ENCODE measurements around the gene COG5.
A peak's percentile ranks its signal among the peaks of the same experiment; 100 is the strongest.
"Not testable (repeated sequence)": the region's sequence is repeated elsewhere in the genome, so short reads cannot be mapped to it uniquely, and the experiment has no call there.

Gene COG5

GRCh38 chr7:107179326-107180164 is 384.2 kb downstream of the COG5 start:
- no peak for DNase-seq (ENCODE audit: low spot score)

DNA sequence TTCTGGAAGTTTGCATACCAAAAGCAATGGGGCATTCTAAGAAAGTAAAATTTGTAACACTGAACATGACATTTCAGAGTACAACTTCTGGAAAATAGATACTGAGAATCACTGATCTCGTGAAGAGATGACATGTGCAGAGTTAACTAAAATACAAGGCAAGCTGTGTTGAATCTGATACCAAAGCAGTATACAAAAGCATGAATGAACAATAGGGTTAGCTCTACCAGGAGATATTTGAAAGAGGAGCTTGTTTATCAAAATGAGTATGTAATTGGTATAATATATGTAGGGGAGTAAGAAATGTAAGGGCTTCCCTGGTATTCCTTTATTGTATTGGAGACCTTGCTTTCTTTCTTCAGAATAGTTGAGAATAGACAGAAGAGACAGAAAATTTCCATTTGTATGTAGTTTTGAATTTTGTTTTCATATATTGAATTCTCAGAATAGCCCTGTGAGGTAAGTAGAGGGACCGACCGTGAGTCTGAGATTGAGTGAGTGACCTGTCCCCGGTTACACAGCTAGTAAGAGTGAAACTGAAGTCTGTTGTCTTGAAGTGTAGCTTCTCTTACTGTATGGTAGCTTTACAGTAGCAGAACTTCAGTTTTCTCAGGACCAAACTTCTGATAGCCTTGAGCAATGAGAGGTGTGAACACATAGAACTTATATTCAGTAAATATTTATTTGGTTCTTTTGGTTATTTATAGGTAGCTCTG is 389.9 kb downstream of the COG5 start:
- no peak for DNase-seq (ENCODE audit: low spot score)

- no peak for DNase-seq (ENCODE audit: low spot score)
Measured at GRCh38 chr7:107173191-107173590, 390.5 kb downstream of the COG5 start.

DNA sequence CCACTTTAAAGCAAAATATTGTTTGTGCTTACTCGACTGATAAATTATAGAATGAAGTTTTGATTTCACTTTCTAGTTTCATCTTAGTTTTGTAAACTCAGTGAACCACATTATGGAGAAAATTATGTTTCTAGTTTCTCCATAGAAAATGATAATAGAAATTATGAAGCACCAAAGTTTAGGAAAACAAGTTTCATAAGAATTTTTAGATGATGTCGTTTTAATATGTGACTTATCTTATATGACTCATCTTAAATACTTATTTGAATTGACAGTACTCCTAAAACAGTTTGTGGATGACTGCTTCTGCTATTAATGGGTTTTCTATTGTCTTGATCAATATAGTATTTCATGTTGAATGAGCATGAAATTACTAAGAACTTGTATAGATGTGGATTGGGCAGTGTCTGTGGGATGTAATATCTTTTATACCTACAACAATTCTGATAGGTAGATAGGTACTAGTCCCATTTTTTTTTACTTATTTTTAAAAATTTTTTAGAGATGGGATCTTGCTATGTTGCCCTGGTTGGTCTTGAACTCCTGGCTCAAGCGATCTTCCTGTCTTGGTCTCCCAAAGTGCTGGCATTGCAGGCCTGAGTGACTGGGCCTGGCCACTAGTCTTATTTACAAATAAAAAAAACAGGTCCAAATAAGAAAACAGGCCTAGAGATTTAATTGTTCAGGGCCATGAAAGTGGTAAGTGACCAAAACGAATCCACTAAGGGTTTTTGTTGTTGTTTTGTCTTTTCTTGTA is 391.3 kb downstream of the COG5 start:
- no peak for DNase-seq (ENCODE audit: low spot score)

- no peak for DNase-seq (ENCODE audit: low spot score)
Measured at GRCh38 chr7:107171496-107171895, 392.2 kb downstream of the COG5 start.

DNA sequence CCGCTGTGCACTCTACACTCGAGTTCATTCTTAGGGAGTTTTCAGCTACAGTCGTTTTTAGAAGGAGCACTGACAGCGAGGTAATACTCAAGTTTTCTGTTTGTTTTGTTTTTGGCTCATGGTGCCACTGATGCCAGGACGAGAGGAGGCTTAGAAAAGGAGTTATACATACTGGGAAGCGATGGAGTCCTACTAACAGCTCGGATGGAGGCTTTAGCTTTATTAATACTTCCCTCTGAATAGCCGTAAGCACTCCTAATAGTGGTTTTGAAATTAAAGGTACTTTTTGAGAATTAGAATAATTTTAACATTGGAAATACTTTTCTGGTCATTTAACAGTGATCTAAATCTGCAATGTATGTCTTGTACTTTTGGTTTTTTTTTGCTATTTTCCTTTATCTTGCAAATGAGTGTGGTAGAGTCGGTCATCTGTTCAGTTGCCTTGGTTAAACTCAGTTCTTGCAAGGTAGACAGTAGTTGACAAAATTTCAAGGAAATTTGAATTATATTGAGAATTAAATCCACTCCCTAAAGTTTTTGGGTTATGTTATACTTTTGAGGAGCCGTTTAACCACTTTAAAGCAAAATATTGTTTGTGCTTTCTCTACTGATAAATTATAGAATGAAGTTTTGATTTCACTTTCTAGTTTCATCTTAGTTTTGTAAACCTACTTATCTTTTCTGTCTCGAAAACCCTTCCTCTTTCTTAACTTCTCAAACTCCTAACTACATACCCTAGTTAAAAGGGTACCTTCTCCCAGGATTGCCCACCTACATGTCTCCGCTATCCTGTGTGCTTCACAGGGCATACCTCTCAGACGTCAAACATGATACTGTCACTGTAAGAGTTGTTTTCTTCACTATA is 393.4 kb downstream of the COG5 start:
- no peak for DNase-seq (ENCODE audit: low spot score)

DNA sequence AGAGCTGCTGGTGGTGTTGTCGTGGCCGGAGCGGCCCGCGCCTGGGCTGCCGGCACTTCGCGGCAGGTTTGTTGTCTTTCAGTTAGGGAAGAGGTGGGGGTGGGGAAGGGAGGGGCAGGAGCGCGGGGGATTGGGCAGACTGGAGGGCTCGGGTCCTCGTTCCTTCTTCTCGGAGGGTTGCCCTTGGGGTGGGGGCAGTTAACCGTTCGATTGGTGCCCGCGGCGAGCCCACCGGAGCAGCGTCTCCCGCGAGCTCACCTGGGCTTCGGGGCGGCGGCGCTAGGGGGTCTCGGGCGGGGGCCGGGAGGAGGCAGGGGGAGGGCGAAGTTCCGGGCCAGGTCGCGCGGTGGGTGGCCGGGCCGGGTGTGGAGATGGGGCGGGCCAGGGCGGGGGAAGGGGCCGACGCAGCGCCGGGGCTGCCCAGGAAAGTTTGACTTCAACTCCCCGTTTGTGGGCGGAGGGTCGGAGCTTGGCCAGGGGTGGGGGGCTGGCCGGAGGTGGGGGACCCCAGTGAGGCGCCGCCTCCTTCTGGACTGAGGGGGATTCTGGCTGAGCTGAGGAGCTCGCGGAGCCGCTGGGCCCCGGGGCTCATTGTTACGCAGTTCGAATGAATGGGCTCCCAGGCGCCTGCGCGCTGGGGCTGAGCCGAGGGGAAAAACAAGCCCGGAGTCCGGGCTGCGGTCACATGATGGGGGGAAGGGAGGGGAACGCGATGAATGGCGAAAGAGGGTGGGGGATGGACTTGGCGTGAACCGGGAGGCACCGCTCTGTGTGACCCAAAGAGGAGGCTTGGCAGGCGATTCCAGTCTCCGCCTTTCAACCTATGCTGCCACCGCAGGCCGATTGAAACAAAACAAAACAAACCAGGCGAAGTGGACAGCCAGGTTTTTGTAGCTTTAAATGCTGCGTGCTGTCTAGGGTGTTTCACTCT is 394.3 kb downstream of the COG5 start:
- DNase-seq (ENCODE audit: low spot score), result peak; percentile 83

DNA sequence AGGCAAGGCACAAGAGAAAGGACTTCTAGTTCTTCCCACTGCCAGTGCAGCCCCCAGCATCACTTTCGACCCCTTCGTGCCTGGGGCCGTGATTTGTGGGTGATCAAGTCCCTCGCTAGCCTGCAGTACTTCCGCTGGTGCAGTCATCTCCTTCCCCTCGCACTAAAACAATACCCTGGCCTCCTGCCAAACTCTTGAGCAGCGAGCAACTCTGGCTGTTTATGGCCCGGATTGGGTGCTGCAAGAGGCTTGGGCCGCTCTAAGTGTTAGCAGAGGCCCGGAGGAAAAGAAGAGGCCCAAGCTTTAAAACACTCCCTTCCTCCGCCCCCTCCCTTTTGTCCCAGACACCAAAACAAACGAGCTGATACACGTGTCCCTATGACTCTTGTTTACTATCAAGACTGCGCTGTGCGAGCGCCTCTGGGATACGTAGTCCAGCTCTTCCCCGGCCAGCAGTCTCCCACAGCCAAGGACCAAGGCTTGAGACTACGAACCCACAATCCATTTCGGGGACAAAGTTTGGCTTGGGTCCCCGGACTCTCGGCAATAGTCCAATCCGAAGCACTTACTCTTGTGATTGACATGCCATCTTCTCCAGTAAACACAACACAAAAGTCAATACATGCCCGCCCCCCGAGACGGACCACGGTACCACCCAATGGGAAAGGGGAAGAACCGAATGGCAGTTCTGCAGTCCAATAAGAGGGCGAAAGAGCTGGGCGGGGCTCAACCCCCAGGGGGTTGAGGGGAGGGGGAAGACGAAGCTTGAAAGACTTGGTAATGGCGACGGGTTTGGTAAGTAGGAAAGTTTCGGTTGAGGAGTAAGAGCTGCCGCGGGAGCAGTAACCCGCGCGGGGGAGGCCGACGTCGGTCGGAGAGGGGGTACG is 395.2 kb downstream of the COG5 start, which contains the start of gene HBP1:
Gene HBP1 (plus strand): TSS at position 771 of the 887 bp plus-strand sequence. CDS start 10,891 bp downstream, outside the sequence.
- peak; percentile 99 for DNase-seq (ENCODE audit: low spot score)

DNA sequence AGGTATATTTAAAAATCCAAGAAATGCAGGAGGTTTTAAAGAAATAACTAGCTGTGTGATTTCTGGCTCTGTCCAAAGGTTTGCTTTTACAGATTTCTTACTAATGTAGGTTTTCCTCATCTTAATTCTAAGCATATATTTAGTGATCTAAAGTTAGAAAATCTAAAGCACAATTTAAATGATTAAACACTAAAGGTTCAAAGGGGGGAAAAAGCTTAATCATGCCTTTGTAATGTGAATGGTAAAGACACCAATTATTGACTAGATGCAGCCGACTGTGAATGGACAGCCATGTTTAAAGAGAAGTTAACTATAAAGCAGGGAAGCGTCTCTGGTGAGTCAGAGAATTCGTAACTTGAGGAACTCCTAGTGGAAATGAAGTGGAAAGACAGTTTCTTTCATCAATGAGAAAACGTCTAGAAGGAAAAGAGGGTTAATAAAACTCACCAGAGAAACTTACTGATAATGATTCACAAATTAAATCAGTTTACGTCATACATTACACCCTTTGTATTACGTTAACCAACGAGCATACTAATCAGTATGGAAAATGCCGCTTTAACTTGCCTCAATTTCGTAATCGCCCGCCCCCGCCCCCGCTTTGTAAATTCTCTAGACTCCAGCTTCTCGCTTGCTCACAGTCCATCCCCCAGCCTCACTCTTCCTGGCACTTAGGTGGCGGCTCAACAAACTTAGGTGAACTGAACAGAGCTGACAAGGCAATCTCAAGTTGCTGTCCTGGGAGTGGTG is 396.1 kb downstream of the COG5 start:
- DNase-seq (ENCODE audit: low spot score), result peak; percentile 62

- DNase-seq (ENCODE audit: low spot score), result no peak
Measured at GRCh38 chr7:107166736-107167426, 396.8 kb downstream of the COG5 start.

DNA sequence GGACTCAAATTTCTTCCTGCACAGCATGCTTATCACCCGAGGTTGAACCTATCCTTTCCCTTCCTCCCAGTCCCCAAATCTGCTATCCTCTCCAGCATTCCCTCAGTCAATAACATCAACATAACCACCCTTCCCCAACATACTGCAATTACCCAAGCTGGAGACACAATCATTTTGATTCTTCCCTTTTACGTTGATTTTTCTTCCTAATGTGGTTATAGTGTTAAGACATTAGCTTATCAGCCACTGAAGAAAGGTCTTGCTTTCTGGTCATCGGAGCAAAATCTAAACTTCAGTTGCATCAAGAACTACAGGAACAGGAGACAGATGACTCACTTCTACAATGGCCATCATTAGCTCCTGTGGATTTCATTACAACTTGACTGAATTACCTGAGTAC is 398.4 kb downstream of the COG5 start:
- no peak for DNase-seq (ENCODE audit: low spot score)

DNA sequence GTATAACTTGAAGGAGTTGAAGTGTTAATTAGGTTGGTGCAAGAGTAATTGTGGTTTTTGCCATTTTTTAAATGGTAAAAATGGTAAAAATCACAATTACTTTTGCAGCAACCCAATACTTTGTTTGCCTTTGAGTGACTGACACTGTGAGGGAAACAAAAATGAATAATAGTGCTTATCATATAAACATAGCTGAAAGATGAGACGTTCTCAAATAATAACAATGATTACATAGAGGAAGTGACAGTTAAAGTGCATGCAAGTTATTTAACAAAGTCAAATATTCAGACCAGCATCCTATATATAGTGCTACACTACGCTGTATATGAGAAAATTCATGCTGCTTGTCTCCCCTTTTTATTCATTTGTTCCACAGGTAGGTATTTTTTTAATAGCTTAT is 399.6 kb downstream of the COG5 start:
- no peak for DNase-seq (ENCODE audit: low spot score)

DNA sequence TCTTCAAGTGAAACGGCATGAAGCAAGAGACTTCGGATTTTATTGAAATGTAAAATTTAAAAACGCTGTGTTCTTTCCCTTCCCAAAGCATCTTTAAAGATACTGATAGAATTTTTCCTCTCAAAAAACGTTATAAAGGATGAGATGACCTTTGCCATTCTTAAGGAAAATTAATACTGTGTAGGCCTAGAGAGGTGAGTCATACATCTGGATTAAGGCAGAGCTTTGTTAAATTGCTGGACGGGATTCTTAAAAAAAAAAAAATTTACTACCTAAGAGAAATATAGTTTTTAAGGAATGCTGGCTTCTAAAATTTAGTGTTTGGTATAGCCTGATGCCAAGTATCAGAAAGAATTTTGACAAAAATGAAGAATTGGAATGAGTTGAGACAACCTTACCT is 401.2 kb downstream of the COG5 start:
- DNase-seq (ENCODE audit: low spot score), result no peak

DNA sequence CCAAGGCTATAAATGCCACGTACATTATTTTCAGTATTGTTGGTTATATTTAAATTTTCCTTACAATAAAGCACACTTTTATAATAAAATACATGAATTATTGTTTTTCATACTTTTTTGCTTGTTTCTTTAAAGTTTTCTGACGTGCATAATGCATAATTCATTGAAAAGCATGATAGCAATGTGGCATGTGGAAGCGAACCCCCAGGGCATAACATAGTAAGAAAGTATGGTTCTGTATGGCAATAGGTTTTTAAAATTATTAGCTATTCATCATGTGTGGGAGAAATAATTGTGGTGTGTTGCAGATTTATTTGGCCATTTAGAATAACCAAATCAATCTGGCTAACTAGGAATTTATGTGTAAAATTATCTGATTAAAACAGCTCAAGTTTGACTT is 402.3 kb downstream of the COG5 start:
- DNase-seq (ENCODE audit: low spot score), result no peak

DNA sequence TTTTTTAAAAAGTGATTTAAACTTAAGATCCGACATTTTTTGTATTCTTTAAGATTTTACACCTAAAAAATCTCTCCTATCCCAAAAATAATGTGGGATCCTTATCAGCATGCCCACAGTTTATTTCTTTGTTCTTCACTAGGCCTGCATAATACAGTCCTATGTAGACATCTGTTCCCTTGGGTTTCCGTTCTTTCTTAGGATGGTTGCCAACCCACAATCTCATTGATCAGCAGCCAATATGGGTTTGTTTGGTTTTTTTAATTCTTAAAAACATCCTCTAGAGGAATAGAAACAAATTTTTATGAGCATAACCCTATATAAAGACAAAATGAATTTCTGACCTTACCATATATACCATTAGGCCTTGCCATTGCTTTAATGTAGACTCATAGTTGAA is 403.3 kb downstream of the COG5 start:
- no peak for DNase-seq (ENCODE audit: low spot score)

GRCh38 chr7:107158028-107158427 is 405.7 kb downstream of the COG5 start:
- DNase-seq (ENCODE audit: low spot score), result no peak

DNA sequence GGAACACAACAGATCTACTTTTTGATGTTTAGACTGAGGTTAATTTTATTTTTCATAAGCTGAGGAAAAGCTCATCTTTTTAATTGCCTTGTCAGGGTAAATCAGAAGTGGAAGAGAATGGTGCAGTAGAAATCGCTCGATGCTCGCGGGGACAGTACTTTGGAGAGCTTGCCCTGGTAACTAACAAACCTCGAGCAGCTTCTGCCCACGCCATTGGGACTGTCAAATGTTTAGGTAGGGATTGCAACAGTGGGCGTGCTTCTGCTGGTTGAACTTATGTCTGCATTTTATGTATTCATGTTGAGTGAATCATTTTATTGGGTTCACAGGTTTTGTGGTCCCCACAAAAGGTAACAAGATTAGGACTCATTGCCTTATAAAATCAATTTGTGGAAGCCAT is 406.6 kb downstream of the COG5 start:
- DNase-seq (ENCODE audit: low spot score), result no peak

GRCh38 chr7:107155726-107156125 is 408.0 kb downstream of the COG5 start:
- not testable (repeated sequence) for DNase-seq (ENCODE audit: low spot score)
